A673 (cell line): ENCODE measurements around the gene APEH. TPM values are rescaled to one million over a fixed set of nuclear protein-coding genes. Genes with fewer than 3 reads are reported as not detected.

Experiments
- BruUV-seq: library from RNA; stranded (reverse); fragments of 400-500 nt; replicated peaks from 2 replicates; lab custom pipeline; 2021; lab: Mats Ljungman, UMichigan
- CTCF ChIA-PET: fragments of 300-600 bp; sonication (Branson Sonifier 250); formaldehyde crosslinking; loops from one replicate; lab custom pipeline; 2022; ENCODE audit warnings: antibody characterized with exemption; lab: Charles Lee
- POLR2A ChIA-PET: fragments of 300-600 bp; sonication (Branson Sonifier 250); formaldehyde crosslinking; loops from one replicate; lab custom pipeline; 2022; ENCODE audit warnings: antibody characterized with exemption; ENCODE audit not compliant: low non-redundant PET; lab: Charles Lee
- DNase-seq: peaks from one replicate; pipeline ENCODE4 v3.0.0-alpha.2; 2015; ENCODE audit warnings: low spot score
- H3K27ac ChIP-seq: fragments of 200-600 bp; sonication (generic); 2 replicates; pipeline ENCODE4 v1.5.1; 2016; ENCODE audit warnings: mixed run types, low read depth, mild to moderate bottlenecking, mixed read lengths, antibody characterized with exemption, low read length; ENCODE audit not compliant: poor library complexity, severe bottlenecking
- H3K27me3 ChIP-seq: fragments of 200-600 bp; sonication (generic); replicated peaks from 2 replicates; pipeline ENCODE4 v1.6.1; 2017; ENCODE audit warnings: mixed run types, low read depth, mild to moderate bottlenecking, mixed read lengths, antibody characterized with exemption, low read length; ENCODE audit not compliant: insufficient read depth, poor library complexity
- H3K36me3 ChIP-seq: fragments of 200-600 bp; sonication (generic); 2 replicates; pipeline ENCODE4 v1.6.1; 2016; ENCODE audit warnings: mixed run types, mild to moderate bottlenecking, mixed read lengths, antibody characterized with exemption, low read length; ENCODE audit not compliant: insufficient read depth, poor library complexity, severe bottlenecking
- H3K4me1 ChIP-seq: fragments of 200-600 bp; sonication (generic); 2 replicates; pipeline ENCODE4 v1.6.1; 2017; ENCODE audit warnings: mixed run types, mild to moderate bottlenecking, mixed read lengths, antibody characterized with exemption, low read length; ENCODE audit not compliant: insufficient read depth, poor library complexity, severe bottlenecking
- H3K4me3 ChIP-seq: fragments of 200-600 bp; sonication (generic); 2 replicates; pipeline ENCODE4 v1.5.1; 2016; ENCODE audit warnings: low read depth, mixed run types, mild to moderate bottlenecking, mixed read lengths, low read length; ENCODE audit not compliant: poor library complexity, severe bottlenecking
- H3K9me3 ChIP-seq: fragments of 200-600 bp; sonication (generic); 2 replicates; pipeline ENCODE4 v1.6.1; 2016; ENCODE audit warnings: mixed run types, low read depth, mild to moderate bottlenecking, mixed read lengths, antibody characterized with exemption, low read length; ENCODE audit not compliant: poor library complexity, severe bottlenecking
- CTCF ChIP-seq: fragments of 300-800, 200-600 bp; sonication (generic); conservative IDR thresholded peaks from 2 replicates; pipeline ENCODE4 v1.5.1; 2017; ENCODE audit warnings: low read depth, mild to moderate bottlenecking, antibody characterized with exemption, low read length, moderate library complexity, mixed read lengths
- EZH2 ChIP-seq: fragments of 200-600 bp; sonication (generic); IDR thresholded peaks from 2 replicates; pipeline ENCODE4 v1.6.1; 2017; ENCODE audit warnings: borderline replicate concordance, low read depth, mild to moderate bottlenecking, mixed read lengths, antibody characterized with exemption, low read length; ENCODE audit not compliant: poor library complexity, severe bottlenecking
- intact Hi-C: fragments of 100-400 bp; cut with micrococcal nuclease; formaldehyde crosslinking; loops from one replicate; pipeline ENCODE4 v1.10.0; 2022; ENCODE audit not compliant: unreplicated experiment
- total RNA-seq: library from RNA; stranded (reverse); gene quantifications from 2 replicates; pipeline ENCODE4 v1.2.3, GENCODE V29; 2021

The APEH gene
- total RNA-seq, 1 experiment from 2014 or later: 64.9 TPM

- no peak overlapping the region for H3K4me3 ChIP-seq
- CTCF ChIA-PET: no interaction called here
- TF ChIP-seq CTCF: no peak
- no peak for TF ChIP-seq EZH2
- H3K4me1 ChIP-seq: no peaks in the 10 kb centered on the region
- H3K9me3 ChIP-seq: no peaks in the 10 kb centered on the region
- no peaks in the 10 kb centered on the region for H3K36me3 ChIP-seq
- POLR2A ChIA-PET: no interaction called here
- no peak for DNase-seq
- no peak overlapping the region for H3K27ac ChIP-seq
- no peaks in the 10 kb centered on the region for H3K27me3 ChIP-seq
- no TSS peak for BruUV-seq
- intact Hi-C loops: no loop called here
Measured at GRCh38 chr3:49707113-49707480, 32.9 kb downstream of the APEH start.

GRCh38 chr3:49709852-49710251 is 35.7 kb downstream of the APEH start:
- POLR2A ChIA-PET: no interaction called here
- TF ChIP-seq EZH2 (no peak), CTCF (no peak)
- Histone ChIP-seq H3K27ac (no peak overlapping the region), H3K4me3 (no peak overlapping the region), H3K27me3 (no peaks in the 10 kb centered on the region), H3K36me3 (no peaks in the 10 kb centered on the region), H3K4me1 (no peaks in the 10 kb centered on the region), H3K9me3 (no peaks in the 10 kb centered on the region)
- CTCF ChIA-PET: no interaction called here
- intact Hi-C loops: no loop called here
- DNase-seq: no peak
- BruUV-seq: no TSS peak

GRCh38 chr3:49711489-49711888 is 37.3 kb downstream of the APEH start:
- no peaks in the 10 kb centered on the region for H3K27me3 ChIP-seq
- no peak overlapping the region for H3K4me3 ChIP-seq
- no peaks in the 10 kb centered on the region for H3K9me3 ChIP-seq
- CTCF ChIA-PET: no interaction called here
- H3K27ac ChIP-seq: no peak overlapping the region
- no peak for DNase-seq
- BruUV-seq: no TSS peak
- TF ChIP-seq EZH2 (no peak), CTCF (no peak)
- intact Hi-C loops: no loop called here
- H3K4me1 ChIP-seq: no peaks in the 10 kb centered on the region
- POLR2A ChIA-PET: no interaction called here
- H3K36me3 ChIP-seq: no peaks in the 10 kb centered on the region
